Astrocyte (in vitro differentiated cells and primary cell): Measurements from ENCODE around the gene KLHL25. TPM values are rescaled to one million over a fixed set of nuclear protein-coding genes. Genes with fewer than 3 reads are reported as not detected.

Source experiments
- DNase-seq: peaks from one replicate; pipeline ENCODE4 v3.0.0-alpha.2; 2010; ENCODE audit warnings: low read depth
- FAIRE-seq: peaks from 2 replicates; lab custom pipeline; 2011; peaks lifted over from hg19 to GRCh38; lab: Jason Lieb, UNC
- H2AFZ ChIP-seq: 2 replicates; pipeline ENCODE4 v1.6.0; 2012; ENCODE audit warnings: low read depth, low read length, inconsistent platforms
- H3K27ac ChIP-seq: 2 replicates; pipeline ENCODE4 v1.5.1; 2011; ENCODE audit warnings: low read depth, low read length, inconsistent platforms
- H3K27me3 ChIP-seq: 2 replicates; pipeline ENCODE4 v1.6.0; 2011; ENCODE audit warnings: low read length, inconsistent platforms; ENCODE audit not compliant: insufficient read depth
- H3K36me3 ChIP-seq: 2 replicates; pipeline ENCODE4 v1.5.1; 2011; ENCODE audit warnings: low read length, inconsistent platforms; ENCODE audit not compliant: insufficient read depth
- H3K4me1 ChIP-seq: 2 replicates; pipeline ENCODE4 v1.5.1; 2011; ENCODE audit warnings: low read length, inconsistent platforms; ENCODE audit not compliant: insufficient read depth
- H3K4me2 ChIP-seq: 2 replicates; pipeline ENCODE4 v1.6.0; 2012; ENCODE audit warnings: low read length, inconsistent platforms
- H3K4me3 ChIP-seq: 2 replicates; pipeline ENCODE4 v1.5.1; 2011; ENCODE audit warnings: low read depth, mild to moderate bottlenecking, low read length, inconsistent platforms; ENCODE audit not compliant: insufficient read depth
- H3K79me2 ChIP-seq: 2 replicates; pipeline ENCODE4 v1.6.0; 2012; ENCODE audit warnings: mild to moderate bottlenecking, low read length, inconsistent platforms; ENCODE audit not compliant: insufficient read depth
- H3K9ac ChIP-seq: 2 replicates; pipeline ENCODE4 v1.6.0; 2012; ENCODE audit warnings: mild to moderate bottlenecking, low read length, inconsistent platforms
- H3K9me3 ChIP-seq: 2 replicates; pipeline ENCODE4 v1.5.1; 2012; ENCODE audit warnings: low read depth, mild to moderate bottlenecking, low read length, inconsistent platforms; ENCODE audit not compliant: insufficient read depth
- H4K20me1 ChIP-seq: 2 replicates; pipeline ENCODE4 v1.6.0; 2012; ENCODE audit warnings: low read length, inconsistent platforms; ENCODE audit not compliant: insufficient read depth
- H3K27ac Mint-ChIP-seq: one replicate; pipeline ENCODE4 v1.8.0; 2021; ENCODE audit warnings: mild to moderate bottlenecking, mixed read lengths; ENCODE audit not compliant: unreplicated experiment
- H3K27me3 Mint-ChIP-seq: one replicate; pipeline ENCODE4 v1.8.0; 2021; ENCODE audit warnings: low read depth, mixed read lengths; ENCODE audit not compliant: unreplicated experiment
- H3K36me3 Mint-ChIP-seq: one replicate; pipeline ENCODE4 v1.8.0; 2021; ENCODE audit warnings: low read depth, mixed read lengths; ENCODE audit not compliant: unreplicated experiment
- H3K4me1 Mint-ChIP-seq: one replicate; pipeline ENCODE4 v1.8.0; 2021; ENCODE audit warnings: low read depth, mixed read lengths; ENCODE audit not compliant: unreplicated experiment
- H3K4me3 Mint-ChIP-seq: one replicate; pipeline ENCODE4 v1.8.0; 2021; ENCODE audit warnings: mild to moderate bottlenecking, moderate library complexity, mixed read lengths; ENCODE audit not compliant: unreplicated experiment
- H3K9me3 Mint-ChIP-seq: one replicate; pipeline ENCODE4 v1.8.0; 2021; ENCODE audit warnings: mild to moderate bottlenecking, mixed read lengths; ENCODE audit not compliant: unreplicated experiment
- CTCF ChIP-seq: IDR thresholded peaks from 2 replicates; pipeline ENCODE4 v1.5.1; 2011; ENCODE audit warnings: low read depth, mild to moderate bottlenecking, inconsistent platforms, low read length, moderate library complexity; ENCODE audit not compliant: insufficient read depth
- EZH2 ChIP-seq: IDR thresholded peaks from 2 replicates; pipeline ENCODE4 v1.6.1; 2012; ENCODE audit warnings: mild to moderate bottlenecking, low read length, inconsistent platforms; ENCODE audit not compliant: insufficient read depth
- total RNA-seq: library from RNA; stranded (reverse); gene quantifications from 2 replicates; pipeline ENCODE4 v1.2.1, GENCODE V29; 2021

The KLHL25 gene
- total RNA-seq, 1 donor from 2014 or later, result 5.6 TPM

- FAIRE-seq, result no peak
- Mint-ChIP-seq H3K4me1 (peaks cover 15% of the 10 kb centered on the region), H3K27ac (no peak overlapping the region), H3K27me3 (no peaks in the 10 kb centered on the region), H3K4me3 (no peak overlapping the region), H3K36me3 (peaks cover 6% of the 10 kb centered on the region), H3K9me3 (no peaks in the 10 kb centered on the region)
- H3K9me3 ChIP-seq, result no peaks in the 10 kb centered on the region
- H3K79me2 ChIP-seq, result no peaks in the 10 kb centered on the region
- DNase-seq, result no peak
- H3K27me3 ChIP-seq, result no peaks in the 10 kb centered on the region
- H3K4me3 ChIP-seq, result no peak overlapping the region
- H3K9ac ChIP-seq, result no peak overlapping the region
- H4K20me1 ChIP-seq, result peaks cover 8% of the 10 kb centered on the region
- no peak overlapping the region for H2AFZ ChIP-seq
- H3K4me1 ChIP-seq, result peaks cover 12% of the 10 kb centered on the region
- no peaks in the 10 kb centered on the region for H3K36me3 ChIP-seq
- TF ChIP-seq EZH2 (no peak), CTCF (no peak)
- H3K4me2 ChIP-seq, result no peak overlapping the region
- no peak overlapping the region for H3K27ac ChIP-seq
These were observed 38.8 kb downstream of the KLHL25 start for GRCh38 chr15:85755942-85756341.

GRCh38 chr15:85755471-85755870 lies 39.3 kb downstream of the KLHL25 start:
- peaks cover 6% of the 10 kb centered on the region for H4K20me1 ChIP-seq
- no peaks in the 10 kb centered on the region for H3K79me2 ChIP-seq
- no peak overlapping the region for H3K4me3 Mint-ChIP-seq
- peaks cover 19% of the 10 kb centered on the region for H3K4me1 Mint-ChIP-seq
- H3K4me3 ChIP-seq, result no peak overlapping the region
- H3K27me3 Mint-ChIP-seq, result no peaks in the 10 kb centered on the region
- H3K4me2 ChIP-seq, result no peak overlapping the region
- H3K9me3 ChIP-seq, result no peaks in the 10 kb centered on the region
- H3K4me1 ChIP-seq, result peaks cover 17% of the 10 kb centered on the region
- FAIRE-seq, result no peak
- no peak for TF ChIP-seq EZH2
- no peak for TF ChIP-seq CTCF
- H2AFZ ChIP-seq, result no peak overlapping the region
- H3K27me3 ChIP-seq, result no peaks in the 10 kb centered on the region
- H3K27ac ChIP-seq, result no peak overlapping the region
- H3K36me3 Mint-ChIP-seq, result peaks cover 6% of the 10 kb centered on the region
- no peaks in the 10 kb centered on the region for H3K36me3 ChIP-seq
- no peak overlapping the region for H3K9ac ChIP-seq
- H3K9me3 Mint-ChIP-seq, result no peaks in the 10 kb centered on the region
- H3K27ac Mint-ChIP-seq, result no peak overlapping the region
- DNase-seq, result no peak

DNA sequence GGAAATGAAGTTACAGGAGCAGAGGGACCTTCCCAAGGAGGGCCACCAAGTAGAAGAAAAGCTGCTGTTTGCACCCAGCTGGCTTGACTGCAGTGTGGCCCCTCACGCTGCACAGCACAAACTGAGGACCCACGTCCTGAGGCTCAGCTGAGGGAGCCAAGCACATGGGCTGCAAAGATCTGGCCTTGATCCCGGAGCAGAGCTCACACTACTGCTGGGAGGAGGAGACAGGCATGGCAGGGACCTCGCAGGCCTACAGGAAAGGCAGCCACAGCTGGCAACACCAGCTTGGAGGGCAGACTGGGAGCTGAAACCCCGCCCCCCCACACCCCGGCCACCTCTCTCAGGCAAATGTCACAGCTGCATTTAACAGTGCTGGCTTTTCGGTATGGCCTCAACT lies 39.7 kb downstream of the KLHL25 start:
- Histone ChIP-seq H3K9me3 (no peaks in the 10 kb centered on the region), H3K4me2 (no peak overlapping the region), H3K79me2 (no peaks in the 10 kb centered on the region), H3K27ac (no peak overlapping the region), H3K4me1 (peaks cover 20% of the 10 kb centered on the region), H3K27me3 (no peaks in the 10 kb centered on the region), H2AFZ (no peak overlapping the region), H3K36me3 (no peaks in the 10 kb centered on the region), H4K20me1 (peaks cover 5% of the 10 kb centered on the region), H3K9ac (no peak overlapping the region), H3K4me3 (no peak overlapping the region)
- Mint-ChIP-seq H3K9me3 (no peaks in the 10 kb centered on the region), H3K27ac (no peak overlapping the region), H3K4me3 (no peak overlapping the region), H3K27me3 (no peaks in the 10 kb centered on the region), H3K4me1 (peaks cover 21% of the 10 kb centered on the region), H3K36me3 (peaks cover 8% of the 10 kb centered on the region)
- TF ChIP-seq CTCF (no peak), EZH2 (no peak)
- FAIRE-seq (no peak), DNase-seq (no peak)
